ENCODE measurements around the gene LSP1.

The LSP1 gene

DNA sequence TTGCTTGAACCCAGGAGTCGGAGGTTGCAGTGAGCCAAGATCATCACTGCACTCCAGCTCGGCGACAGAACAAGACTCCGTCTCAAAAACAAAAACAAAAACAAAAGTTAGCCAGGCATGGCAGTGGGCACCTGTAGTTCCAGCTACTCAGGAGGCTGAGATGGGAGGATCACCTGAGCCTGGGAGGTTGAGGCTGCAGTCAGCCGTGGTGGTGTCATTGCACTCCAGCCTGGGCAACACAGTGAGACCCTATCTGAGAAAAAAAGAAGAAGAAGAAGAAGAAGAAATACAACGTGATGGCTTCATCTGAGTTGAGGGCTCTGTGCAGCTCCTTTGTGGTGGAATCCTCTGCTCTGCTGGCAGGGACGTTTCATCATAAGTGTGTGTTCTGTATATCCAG is 56.6 kb downstream of the LSP1 start:
- H3K4me3 ChIP-seq (ENCODE audit: severe bottlenecking), result no peak overlapping the region
- no peaks in the 10 kb centered on the region for H3K4me1 ChIP-seq (ENCODE audit: insufficient read depth, poor library complexity, severe bottlenecking)
- H3K9me3 ChIP-seq (ENCODE audit: severe bottlenecking), result no peaks in the 10 kb centered on the region
- H3K36me3 ChIP-seq (ENCODE audit: low read depth), result no peaks in the 10 kb centered on the region
- no peak overlapping the region for H3K27ac ChIP-seq (ENCODE audit: poor library complexity, severe bottlenecking)
- ATAC-seq (ENCODE audit: low read depth) (no peak), DNase-seq (ENCODE audit: low spot score) (no peak)
- no peaks in the 10 kb centered on the region for H3K27me3 ChIP-seq (ENCODE audit: insufficient read depth, poor library complexity, severe bottlenecking)
- TF ChIP-seq, protein P1, sequence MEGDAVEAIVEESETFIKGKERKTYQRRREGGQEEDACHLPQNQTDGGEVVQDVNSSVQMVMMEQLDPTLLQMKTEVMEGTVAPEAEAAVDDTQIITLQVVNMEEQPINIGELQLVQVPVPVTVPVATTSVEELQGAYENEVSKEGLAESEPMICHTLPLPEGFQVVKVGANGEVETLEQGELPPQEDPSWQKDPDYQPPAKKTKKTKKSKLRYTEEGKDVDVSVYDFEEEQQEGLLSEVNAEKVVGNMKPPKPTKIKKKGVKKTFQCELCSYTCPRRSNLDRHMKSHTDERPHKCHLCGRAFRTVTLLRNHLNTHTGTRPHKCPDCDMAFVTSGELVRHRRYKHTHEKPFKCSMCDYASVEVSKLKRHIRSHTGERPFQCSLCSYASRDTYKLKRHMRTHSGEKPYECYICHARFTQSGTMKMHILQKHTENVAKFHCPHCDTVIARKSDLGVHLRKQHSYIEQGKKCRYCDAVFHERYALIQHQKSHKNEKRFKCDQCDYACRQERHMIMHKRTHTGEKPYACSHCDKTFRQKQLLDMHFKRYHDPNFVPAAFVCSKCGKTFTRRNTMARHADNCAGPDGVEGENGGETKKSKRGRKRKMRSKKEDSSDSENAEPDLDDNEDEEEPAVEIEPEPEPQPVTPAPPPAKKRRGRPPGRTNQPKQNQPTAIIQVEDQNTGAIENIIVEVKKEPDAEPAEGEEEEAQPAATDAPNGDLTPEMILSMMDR (IDR thresholded peaks at IDR 0.05; ENCODE audit: poor library complexity, severe bottlenecking), result no peak

DNA sequence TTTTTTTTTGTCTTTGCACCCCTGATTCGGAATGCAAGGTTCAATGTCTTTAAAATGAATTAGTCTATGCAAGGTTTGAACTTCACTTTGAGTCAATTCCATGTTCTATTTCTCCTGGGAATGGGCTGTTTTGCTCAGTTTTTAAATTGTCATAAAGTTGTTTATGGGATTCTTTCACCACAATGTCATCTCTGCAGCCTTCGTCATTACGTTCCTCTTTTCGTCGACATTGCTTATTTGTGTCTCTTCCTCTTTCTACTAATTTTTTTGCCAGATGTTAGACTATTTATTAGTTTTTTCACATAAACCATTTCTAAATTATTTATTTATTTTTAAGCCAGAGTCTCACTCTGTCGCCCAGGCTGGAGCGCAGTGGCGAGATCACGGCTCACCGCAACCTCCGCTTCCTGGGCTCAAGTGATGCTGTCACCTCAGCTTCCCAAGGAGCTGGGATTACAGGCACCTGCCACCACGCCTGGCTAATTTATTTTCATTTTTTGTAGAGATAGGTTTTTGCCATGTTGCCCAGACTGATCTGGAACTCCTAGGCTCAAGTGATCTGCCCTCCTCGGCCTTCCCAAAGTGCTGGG is 59.5 kb downstream of the LSP1 start:
- H3K9me3 ChIP-seq (ENCODE audit: severe bottlenecking), result no peaks in the 10 kb centered on the region
- ATAC-seq (ENCODE audit: low read depth) (no peak), DNase-seq (ENCODE audit: low spot score) (no peak)
- no peaks in the 10 kb centered on the region for H3K4me1 ChIP-seq (ENCODE audit: insufficient read depth, poor library complexity, severe bottlenecking)
- H3K27ac ChIP-seq (ENCODE audit: poor library complexity, severe bottlenecking), result no peak overlapping the region
- H3K4me3 ChIP-seq (ENCODE audit: severe bottlenecking), result no peak overlapping the region
- no peaks in the 10 kb centered on the region for H3K27me3 ChIP-seq (ENCODE audit: insufficient read depth, poor library complexity, severe bottlenecking)
- no peaks in the 10 kb centered on the region for H3K36me3 ChIP-seq (ENCODE audit: low read depth)
- TF ChIP-seq, protein P1 (IDR thresholded peaks at IDR 0.05; ENCODE audit: poor library complexity, severe bottlenecking), result no peak

GRCh38 chr11:1913271-1914060 is 60.6 kb downstream of the LSP1 start:
- Histone ChIP-seq H3K27ac (ENCODE audit: poor library complexity, severe bottlenecking) (no peak overlapping the region), H3K36me3 (ENCODE audit: low read depth) (no peaks in the 10 kb centered on the region), H3K27me3 (ENCODE audit: insufficient read depth, poor library complexity, severe bottlenecking) (no peaks in the 10 kb centered on the region), H3K9me3 (ENCODE audit: severe bottlenecking) (no peaks in the 10 kb centered on the region), H3K4me1 (ENCODE audit: insufficient read depth, poor library complexity, severe bottlenecking) (no peaks in the 10 kb centered on the region), H3K4me3 (ENCODE audit: severe bottlenecking) (no peak overlapping the region)
- TF ChIP-seq, protein P1 (IDR thresholded peaks at IDR 0.05; ENCODE audit: poor library complexity, severe bottlenecking), result no peak
- no peak for DNase-seq (ENCODE audit: low spot score)
- ATAC-seq (ENCODE audit: low read depth), result no peak

DNA sequence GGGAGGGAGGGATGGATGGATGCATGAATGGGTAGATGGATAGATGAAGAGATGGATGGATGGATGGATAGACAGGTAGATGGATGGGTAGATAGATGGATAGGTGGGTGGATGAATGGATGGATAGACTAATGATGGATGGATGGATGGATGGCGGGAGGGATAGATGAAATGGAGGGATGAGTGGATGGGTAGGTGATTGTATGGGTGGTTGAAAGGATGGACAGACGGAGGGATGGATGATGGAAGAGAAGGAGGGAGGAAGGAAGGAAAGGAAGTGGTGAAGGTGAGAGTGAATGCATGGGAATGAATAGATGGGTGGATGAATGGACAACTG is 62.9 kb downstream of the LSP1 start:
- H3K9me3 ChIP-seq (ENCODE audit: severe bottlenecking), result no peaks in the 10 kb centered on the region
- no peaks in the 10 kb centered on the region for H3K4me1 ChIP-seq (ENCODE audit: insufficient read depth, poor library complexity, severe bottlenecking)
- H3K4me3 ChIP-seq (ENCODE audit: severe bottlenecking), result no peak overlapping the region
- ATAC-seq (ENCODE audit: low read depth) (no peak), DNase-seq (ENCODE audit: low spot score) (no peak)
- no peaks in the 10 kb centered on the region for H3K27me3 ChIP-seq (ENCODE audit: insufficient read depth, poor library complexity, severe bottlenecking)
- TF ChIP-seq, protein P1 (IDR thresholded peaks at IDR 0.05; ENCODE audit: poor library complexity, severe bottlenecking), result no peak
- no peaks in the 10 kb centered on the region for H3K36me3 ChIP-seq (ENCODE audit: low read depth)
- no peak overlapping the region for H3K27ac ChIP-seq (ENCODE audit: poor library complexity, severe bottlenecking)

Data from RWPE2 (cell line).